HG02943 (cell line): ENCODE measurements around the gene TMEM208.

Experiments
- ATAC-seq: cut with Tn5 transposase; IDR thresholded peaks from one replicate; pipeline ENCODE4 v1.9.1; 2021; ENCODE audit warnings: mild to moderate bottlenecking, low read depth, moderate library complexity; ENCODE audit not compliant: unreplicated experiment

TMEM208 gene

GRCh38 chr16:67248073-67248400, 21.1 kb downstream of the TMEM208 start:
- no peak for ATAC-seq

- no peak for ATAC-seq
Observed at GRCh38 chr16:67248401-67249177, 21.7 kb downstream of the TMEM208 start, which contains the start of gene SLC9A5. SLC9A5 (plus strand) TSS chr16:67248979; CDS start chr16:67249015, 36 bp downstream.

GRCh38 chr16:67249178-67250044, 22.5 kb downstream of the TMEM208 start:
- ATAC-seq: no peak

GRCh38 chr16:67250045-67250327, 23.1 kb downstream of the TMEM208 start:
- no peak for ATAC-seq

GRCh38 chr16:67252609-67253497, 25.9 kb downstream of the TMEM208 start:
- no peak for ATAC-seq

GRCh38 chr16:67254801-67255552, 28.0 kb downstream of the TMEM208 start:
- no peak for ATAC-seq

GRCh38 chr16:67255553-67256221, 28.8 kb downstream of the TMEM208 start:
- no peak for ATAC-seq

GRCh38 chr16:67256701-67257230, 29.8 kb downstream of the TMEM208 start:
- no peak for ATAC-seq

- no peak for ATAC-seq
Observed at GRCh38 chr16:67257486-67258160, 30.7 kb downstream of the TMEM208 start.

- ATAC-seq: no peak
Observed at GRCh38 chr16:67258161-67258835, 31.4 kb downstream of the TMEM208 start.

- ATAC-seq: no peak
Observed at GRCh38 chr16:67259705-67260104, 32.8 kb downstream of the TMEM208 start.

GRCh38 chr16:67260426-67261063, 33.6 kb downstream of the TMEM208 start:
- no peak for ATAC-seq

- ATAC-seq: no peak
Observed at GRCh38 chr16:67263201-67263600, 36.3 kb downstream of the TMEM208 start.

GRCh38 chr16:67264277-67264676, 37.3 kb downstream of the TMEM208 start:
- no peak for ATAC-seq

- ATAC-seq: no peak
Observed at GRCh38 chr16:67264866-67265265, 37.9 kb downstream of the TMEM208 start.

GRCh38 chr16:67265834-67266233, 38.9 kb downstream of the TMEM208 start:
- ATAC-seq: no peak

- no peak for ATAC-seq
Observed at GRCh38 chr16:67268136-67268579, 41.2 kb downstream of the TMEM208 start.

GRCh38 chr16:67269766-67270165, 42.8 kb downstream of the TMEM208 start:
- no peak for ATAC-seq
